HepG2 (cell line): ENCODE results near the gene IWS1.

ENCODE experiments used
- SIN3B ChIP-seq: fragments of 150-350 bp; IDR thresholded peaks from 2 replicates; pipeline ENCODE4 v1.6.1; 2014; ENCODE audit warnings: low read length
- TF ChIP-seq, protein P1 (sequence below): IDR thresholded peaks from 2 replicates; pipeline ENCODE4 v1.6.1; 2012; ENCODE audit warnings: inconsistent platforms

DNA sequence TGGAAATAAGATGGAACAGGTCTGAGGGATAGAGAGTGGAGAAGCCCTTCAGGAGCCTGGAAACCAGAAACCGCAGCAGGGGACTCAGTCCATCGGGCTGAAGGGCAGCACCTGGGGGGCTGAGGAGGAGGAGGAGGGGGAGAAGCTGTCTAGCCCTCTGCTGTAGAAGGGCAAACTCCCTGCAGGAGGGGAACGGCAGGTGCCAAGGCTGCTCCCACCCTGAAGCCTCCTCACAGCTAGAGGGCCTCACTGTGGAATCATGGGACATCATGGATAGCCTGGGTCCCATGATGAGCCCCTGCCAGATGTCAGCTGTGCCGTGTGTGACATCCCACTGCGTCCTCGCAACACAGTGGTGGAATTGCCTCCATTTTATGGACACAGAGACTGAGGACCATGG, 9.6 kb upstream of the IWS1 start:
- TF ChIP-seq, protein P1, sequence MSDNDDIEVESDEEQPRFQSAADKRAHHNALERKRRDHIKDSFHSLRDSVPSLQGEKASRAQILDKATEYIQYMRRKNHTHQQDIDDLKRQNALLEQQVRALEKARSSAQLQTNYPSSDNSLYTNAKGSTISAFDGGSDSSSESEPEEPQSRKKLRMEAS: no peak
- no peak for TF ChIP-seq SIN3B
